Heart left ventricle (tissue), 16 donors: ENCODE results near the gene KTN1. TPM values are rescaled to one million over a fixed set of nuclear protein-coding genes. Genes with fewer than 3 reads are reported as not detected.

Experiments used
- ATAC-seq, 4 donors: fragments of 200-7000 bp; cut with Tn5 transposase; one replicate each; pipeline ENCODE4 v1.9.1; 2020 to 2022; ENCODE audit warnings: moderate library complexity in 4 of 4, mild to moderate bottlenecking in 3 of 4, moderate number of reproducible peaks in 1 of 4
- DNase-seq, 5 donors: peaks; one replicate each; pipeline ENCODE4 v3.0.0-alpha.2; 2020
- H3K27ac ChIP-seq, 12 donors: fragments of 200-600 bp; sonication (generic) in 4 of 12; one replicate each; pipeline versions ENCODE4 v1.5.0 to v1.8.0; 2016 to 2022; ENCODE audit warnings: mild to moderate bottlenecking in 2 of 12
- H3K27me3 ChIP-seq, 9 donors: fragments of 200-600 bp; sonication (generic) in 2 of 9; one replicate each; pipeline versions ENCODE4 v1.5.1 to v1.8.0; 2016 to 2022; ENCODE audit warnings: mild to moderate bottlenecking in 3 of 9
- H3K36me3 ChIP-seq, 9 donors: fragments of 200-600 bp; sonication (generic) in 2 of 9; one replicate each; pipeline versions ENCODE4 v1.5.0 to v1.8.0; 2018 to 2022; ENCODE audit warnings: mild to moderate bottlenecking in 2 of 9
- H3K4me1 ChIP-seq, 12 donors: fragments of 200-600 bp; sonication (generic) in 4 of 12; one replicate each; pipeline versions ENCODE4 v1.5.0 to v1.8.0; 2016 to 2022; ENCODE audit warnings: mild to moderate bottlenecking in 3 of 12
- H3K4me3 ChIP-seq, 12 donors: fragments of 200-600 bp; sonication (generic) in 4 of 12; one replicate each; pipeline versions ENCODE4 v1.5.0 to v1.8.0; 2017 to 2022; ENCODE audit warnings: mild to moderate bottlenecking in 9 of 12, moderate library complexity in 4 of 12
- H3K9me3 ChIP-seq, 12 donors: fragments of 200-600 bp; sonication (generic) in 4 of 12; one replicate each; pipeline versions ENCODE4 v1.5.0 to v1.8.0; 2016 to 2022; ENCODE audit warnings: mild to moderate bottlenecking in 1 of 12
- CTCF ChIP-seq, 12 donors: fragments of 200-600 bp; sonication (generic) in 4 of 12; IDR thresholded peaks; one replicate each; pipeline versions ENCODE4 v1.5.0 to v1.8.0; 2018 to 2022; ENCODE audit warnings: antibody characterized with exemption in 12 of 12, mild to moderate bottlenecking in 5 of 12
- POLR2A ChIP-seq, 2 donors: fragments of 450-650 bp; IDR thresholded peaks; one replicate each; pipeline ENCODE4 v1.6.1; 2017; ENCODE audit warnings: antibody characterized with exemption in 2 of 2, mild to moderate bottlenecking in 2 of 2, moderate library complexity in 2 of 2
- WGBS, 4 donors: extraction: QIAGEN DNeasy Blood & Tissue Kit in 2 of 4; methylation state at CpG; one replicate each; pipeline versions ENCODE4 v1.1.5 to v1.1.7; 2013 to 2018; 5-methylcytosine and 5-hydroxymethylcytosine counted together
- intact Hi-C, 10 donors: fragments of 100-400 bp; cut with DNase I; formaldehyde crosslinking; loops; one replicate each; pipeline versions ENCODE4 v1.11.1 to v1.14.2; 2022
- polyA plus RNA-seq, 2 donors: library from polyadenylated mRNA; stranded (reverse); fragments of 200-250 nt; gene quantifications; one replicate each; pipeline ENCODE4 v1.2.3, GENCODE V29; 2013
- total RNA-seq, 9 donors: library from RNA; depleted of rRNA in 2 of 9; stranded (reverse); fragments of >200 nt in 2 of 9; fragmentation: NEBNext Ultra II Directional in 3 of 9; extraction: Animal tissue kit (Norgen Biotek cat#: 25700) in 3 of 9; gene quantifications; one replicate each; pipeline versions ENCODE4 v1.1.0 to v1.2.4, GENCODE V29; 2016 to 2023
- donor health status: ischemic (EF 13 %, LVEDD 7.1; RV severe dilation, severe dysfunction).
- donor health status: healthy with polysubstance abuse.
- donor health status: DM: no; HTN: yes; CAD: no.
- donor health status: DM: no; HTN: no; CAD: no.
- donor health status: ischemic (EF 25% LVEDD 6.9; RV normal size, moderate dysfunction).
- donor health status: ischemic (EF 25% LVEDD 5.7; RV mildly dilated, moderate dysfunction).
- donor health status: healthy.
- donor health status: DM: yes; HTN: yes; CAD: no.
- donor health status: ischemic (EF 35%, LVEDD 5.7; RV mildly dilated, moderate dysfunction).
- donor health status: nonischemic (EF 11% LVEDD 7.7; RV severe dilation, severe dysfunction).
- donor health status: DM: yes; HTN: yes; CAD: no.
- donor health status: PGD.
- donor health status: ischemic (EF 29% LVEDD 5.4; RV normal size, mild dysfunction).
- donor health status: nonischemic (EF 23%, LVEDD 6.1; RV moderate dilation, normal function).

Gene KTN1
- total and polyA plus RNA-seq, 11 donors: 150 to 340 (median 249) TPM

GRCh38 chr14:55539975-55540374 is 40.0 kb upstream of the KTN1 start:
- H3K4me1 ChIP-seq: no peaks in the 10 kb centered on the region
- no peak overlapping the region for H3K4me3 ChIP-seq
- WGBS, 4 donors: 52 to 65% (median 64%) methylated on average over 2 of the region's 2 CpGs
- H3K9me3 ChIP-seq: peaks cover 0 to 14% (median 2%) of the 10 kb centered on the region in 12 donors
- no peaks in the 10 kb centered on the region for H3K27me3 ChIP-seq
- TF ChIP-seq CTCF (IDR thresholded peaks at IDR 0.05): no peak
- TF ChIP-seq POLR2A (IDR thresholded peaks at IDR 0.05): no peak
- intact Hi-C loops: no loop called here
- no peaks in the 10 kb centered on the region for H3K36me3 ChIP-seq
- DNase-seq: no peak
- no peak overlapping the region for H3K27ac ChIP-seq
- ATAC-seq: no peak

- no peak for TF ChIP-seq CTCF (IDR thresholded peaks at IDR 0.05)
- no peak for TF ChIP-seq POLR2A (IDR thresholded peaks at IDR 0.05)
- no peak overlapping the region for H3K4me3 ChIP-seq
- no peak overlapping the region for H3K27ac ChIP-seq
- peaks cover 0 to 14% (median 2%) of the 10 kb centered on the region in 12 donors for H3K9me3 ChIP-seq
- H3K4me1 ChIP-seq: no peaks in the 10 kb centered on the region
- DNase-seq: no peak
- no peaks in the 10 kb centered on the region for H3K36me3 ChIP-seq
- no peak for ATAC-seq
- WGBS, 4 donors: 91 to 94% (median 93%) methylated on average over 5 of the region's 5 CpGs
- H3K27me3 ChIP-seq: no peaks in the 10 kb centered on the region
- intact Hi-C loops: no loop called here
Observed at GRCh38 chr14:55540847-55541773, 38.9 kb upstream of the KTN1 start.

- ATAC-seq (no peak), DNase-seq (no peak)
- no peaks in the 10 kb centered on the region for H3K4me1 ChIP-seq
- H3K36me3 ChIP-seq: no peaks in the 10 kb centered on the region
- intact Hi-C loops: loop anchor here in 1 of 10 donors (5.0 kb wide), 1 partner anchor 93 kb away; no protein-coding TSS in a partner anchor
- no peak overlapping the region for H3K27ac ChIP-seq
- H3K27me3 ChIP-seq: no peaks in the 10 kb centered on the region
- TF ChIP-seq POLR2A (IDR thresholded peaks at IDR 0.05) (no peak), CTCF (IDR thresholded peaks at IDR 0.05) (no peak)
- WGBS, 4 donors: 64 to 84% (median 78%) methylated on average over 1 of the region's 1 CpG
- no peaks in the 10 kb centered on the region for H3K9me3 ChIP-seq
- H3K4me3 ChIP-seq: no peak overlapping the region
Observed at GRCh38 chr14:55545779-55546178, 34.2 kb upstream of the KTN1 start.

GRCh38 chr14:55546212-55546874 is 33.7 kb upstream of the KTN1 start:
- Histone ChIP-seq H3K36me3 (no peaks in the 10 kb centered on the region), H3K9me3 (no peaks in the 10 kb centered on the region), H3K27me3 (no peaks in the 10 kb centered on the region), H3K4me1 (no peaks in the 10 kb centered on the region), H3K4me3 (no peak overlapping the region), H3K27ac (no peak overlapping the region)
- 90 to 97% (median 96%) methylated on average over 3 of the region's 3 CpGs for WGBS, 4 donors
- no peak for ATAC-seq
- no peak for DNase-seq
- TF ChIP-seq POLR2A (IDR thresholded peaks at IDR 0.05) (no peak), CTCF (IDR thresholded peaks at IDR 0.05) (no peak)
- intact Hi-C loops: loop anchor here in 1 of 10 donors (5.0 kb wide), 1 partner anchor 94 kb away; no protein-coding TSS in a partner anchor
